ENCODE measurements around the gene RBMS3. TPM values are rescaled to one million over a fixed set of nuclear protein-coding genes. Genes with fewer than 3 reads are reported as not detected.

RBMS3 gene
- total RNA-seq, 2 experiments from 2014 or later, result 1.0 TPM; not detected in 1

- Histone ChIP-seq H3K36me3 (ENCODE audit: insufficient read depth, low read length) (no peaks in the 10 kb centered on the region), H4K20me1 (ENCODE audit: insufficient read depth, low read length) (no peaks in the 10 kb centered on the region), H3K4me3 (ENCODE audit: low read depth, low read length, poor library complexity, severe bottlenecking) (no peak overlapping the region), H3K9me2 (ENCODE audit: insufficient read depth, low read length) (no peaks in the 10 kb centered on the region), H2AFZ (ENCODE audit: low read length) (no peak overlapping the region), H3K4me2 (ENCODE audit: low read length) (no peak overlapping the region), H3K79me2 (ENCODE audit: insufficient read depth, low read depth, low read length) (no peaks in the 10 kb centered on the region), H3K27ac (ENCODE audit: low read depth, low read length, poor library complexity, severe bottlenecking) (no peak overlapping the region), H3K4me1 (ENCODE audit: insufficient read depth, low read length, poor library complexity, severe bottlenecking) (no peaks in the 10 kb centered on the region), H3K9me3 (ENCODE audit: low read length) (no peaks in the 10 kb centered on the region)
- DNase-seq (ENCODE audit: low spot score), result no peak
- ChIA-PET CTCF (ENCODE audit: unreplicated experiment) (no interaction called here), POLR2A (interaction anchor here (1.1 to 2.2 kb wide), 4 partner anchors 9 to 70 kb away, joined by 3 to 12 read pairs (median 4); no protein-coding TSS in a partner anchor)
- intact Hi-C loops (cut with micrococcal nuclease; ENCODE audit: unreplicated experiment), result no loop called here
- TF ChIP-seq EZH2phosphoT487 (IDR thresholded peaks at IDR 0.05; ENCODE audit: borderline replicate concordance, low read depth, low read length), result no peak
- TF ChIP-seq, protein P1, sequence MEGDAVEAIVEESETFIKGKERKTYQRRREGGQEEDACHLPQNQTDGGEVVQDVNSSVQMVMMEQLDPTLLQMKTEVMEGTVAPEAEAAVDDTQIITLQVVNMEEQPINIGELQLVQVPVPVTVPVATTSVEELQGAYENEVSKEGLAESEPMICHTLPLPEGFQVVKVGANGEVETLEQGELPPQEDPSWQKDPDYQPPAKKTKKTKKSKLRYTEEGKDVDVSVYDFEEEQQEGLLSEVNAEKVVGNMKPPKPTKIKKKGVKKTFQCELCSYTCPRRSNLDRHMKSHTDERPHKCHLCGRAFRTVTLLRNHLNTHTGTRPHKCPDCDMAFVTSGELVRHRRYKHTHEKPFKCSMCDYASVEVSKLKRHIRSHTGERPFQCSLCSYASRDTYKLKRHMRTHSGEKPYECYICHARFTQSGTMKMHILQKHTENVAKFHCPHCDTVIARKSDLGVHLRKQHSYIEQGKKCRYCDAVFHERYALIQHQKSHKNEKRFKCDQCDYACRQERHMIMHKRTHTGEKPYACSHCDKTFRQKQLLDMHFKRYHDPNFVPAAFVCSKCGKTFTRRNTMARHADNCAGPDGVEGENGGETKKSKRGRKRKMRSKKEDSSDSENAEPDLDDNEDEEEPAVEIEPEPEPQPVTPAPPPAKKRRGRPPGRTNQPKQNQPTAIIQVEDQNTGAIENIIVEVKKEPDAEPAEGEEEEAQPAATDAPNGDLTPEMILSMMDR (conservative IDR thresholded peaks at IDR 0.05; ENCODE audit: low read length), result no peak
- BruUV-seq (replicated peaks), result no TSS peak
Measured at GRCh38 chr3:29475854-29476253, 195.0 kb downstream of the RBMS3 start.

DNA sequence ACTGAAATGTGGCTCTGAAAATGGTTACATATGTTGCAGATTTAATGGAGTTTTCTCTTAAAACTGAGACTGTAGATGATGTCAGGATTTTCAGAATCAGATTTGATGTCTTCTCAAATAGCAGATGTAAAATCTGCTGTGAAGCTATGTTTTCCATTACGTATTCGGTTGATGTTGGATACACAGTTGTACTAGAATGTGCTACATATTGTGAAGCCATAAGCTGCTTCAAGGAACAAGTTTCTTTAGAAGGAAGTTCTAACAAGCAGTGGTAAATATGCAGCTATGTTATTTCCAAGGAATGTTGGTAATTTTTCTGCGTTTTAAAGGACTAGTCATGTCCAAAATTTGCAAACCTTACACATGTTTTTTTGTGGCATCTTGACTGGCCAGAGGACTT lies 197.7 kb downstream of the RBMS3 start:
- Histone ChIP-seq H3K36me3 (ENCODE audit: insufficient read depth, low read length) (no peaks in the 10 kb centered on the region), H3K4me2 (ENCODE audit: low read length) (no peak overlapping the region), H4K20me1 (ENCODE audit: insufficient read depth, low read length) (no peaks in the 10 kb centered on the region), H3K79me2 (ENCODE audit: insufficient read depth, low read depth, low read length) (no peaks in the 10 kb centered on the region), H3K9me2 (ENCODE audit: insufficient read depth, low read length) (no peaks in the 10 kb centered on the region), H3K4me3 (ENCODE audit: low read depth, low read length, poor library complexity, severe bottlenecking) (no peak overlapping the region), H2AFZ (ENCODE audit: low read length) (no peak overlapping the region), H3K4me1 (ENCODE audit: insufficient read depth, low read length, poor library complexity, severe bottlenecking) (no peaks in the 10 kb centered on the region), H3K27ac (ENCODE audit: low read depth, low read length, poor library complexity, severe bottlenecking) (no peak overlapping the region), H3K9me3 (ENCODE audit: low read length) (no peaks in the 10 kb centered on the region)
- CTCF ChIA-PET (ENCODE audit: unreplicated experiment), result no interaction called here
- intact Hi-C loops (cut with micrococcal nuclease; ENCODE audit: unreplicated experiment), result no loop called here
- DNase-seq (ENCODE audit: low spot score), result no peak
- no peak for TF ChIP-seq EZH2phosphoT487 (IDR thresholded peaks at IDR 0.05; ENCODE audit: borderline replicate concordance, low read depth, low read length)
- TF ChIP-seq, protein P1 (conservative IDR thresholded peaks at IDR 0.05; ENCODE audit: low read length), result no peak
- no TSS peak for BruUV-seq (replicated peaks)
- POLR2A ChIA-PET, result interaction anchor here (1.6 to 2.0 kb wide), 3 partner anchors 11 to 19 kb away, joined by 3 to 8 read pairs (median 5); no protein-coding TSS in a partner anchor

- no peaks in the 10 kb centered on the region for H3K9me2 ChIP-seq (ENCODE audit: insufficient read depth, low read length)
- BruUV-seq (replicated peaks), result no TSS peak
- H3K9me3 ChIP-seq (ENCODE audit: low read length), result no peaks in the 10 kb centered on the region
- TF ChIP-seq, protein P1 (conservative IDR thresholded peaks at IDR 0.05; ENCODE audit: low read length), result no peak
- TF ChIP-seq EZH2phosphoT487 (IDR thresholded peaks at IDR 0.05; ENCODE audit: borderline replicate concordance, low read depth, low read length), result no peak
- H3K79me2 ChIP-seq (ENCODE audit: insufficient read depth, low read depth, low read length), result no peaks in the 10 kb centered on the region
- H4K20me1 ChIP-seq (ENCODE audit: insufficient read depth, low read length), result no peaks in the 10 kb centered on the region
- ChIA-PET POLR2A (no interaction called here), CTCF (ENCODE audit: unreplicated experiment) (no interaction called here)
- no peaks in the 10 kb centered on the region for H3K36me3 ChIP-seq (ENCODE audit: insufficient read depth, low read length)
- DNase-seq (ENCODE audit: low spot score), result no peak
- no peak overlapping the region for H2AFZ ChIP-seq (ENCODE audit: low read length)
- H3K4me2 ChIP-seq (ENCODE audit: low read length), result no peak overlapping the region
- H3K4me1 ChIP-seq (ENCODE audit: insufficient read depth, low read length, poor library complexity, severe bottlenecking), result no peaks in the 10 kb centered on the region
- no peak overlapping the region for H3K27ac ChIP-seq (ENCODE audit: low read depth, low read length, poor library complexity, severe bottlenecking)
- H3K4me3 ChIP-seq (ENCODE audit: low read depth, low read length, poor library complexity, severe bottlenecking), result no peak overlapping the region
- intact Hi-C loops (cut with micrococcal nuclease; ENCODE audit: unreplicated experiment), result no loop called here
Measured at GRCh38 chr3:29481249-29481648, 200.4 kb downstream of the RBMS3 start.

All from OCI-LY7 (cell line).